ENCODE measurements around the gene AIP. TPM values are rescaled to one million over a fixed set of nuclear protein-coding genes. Genes with fewer than 3 reads are reported as not detected.

The AIP gene
- total and polyA plus RNA-seq, 2 of the 8 experiments (the other 6 are each of a cell fraction or from before 2014, with no cell fraction given) = 29.8 to 54.4 TPM

DNA sequence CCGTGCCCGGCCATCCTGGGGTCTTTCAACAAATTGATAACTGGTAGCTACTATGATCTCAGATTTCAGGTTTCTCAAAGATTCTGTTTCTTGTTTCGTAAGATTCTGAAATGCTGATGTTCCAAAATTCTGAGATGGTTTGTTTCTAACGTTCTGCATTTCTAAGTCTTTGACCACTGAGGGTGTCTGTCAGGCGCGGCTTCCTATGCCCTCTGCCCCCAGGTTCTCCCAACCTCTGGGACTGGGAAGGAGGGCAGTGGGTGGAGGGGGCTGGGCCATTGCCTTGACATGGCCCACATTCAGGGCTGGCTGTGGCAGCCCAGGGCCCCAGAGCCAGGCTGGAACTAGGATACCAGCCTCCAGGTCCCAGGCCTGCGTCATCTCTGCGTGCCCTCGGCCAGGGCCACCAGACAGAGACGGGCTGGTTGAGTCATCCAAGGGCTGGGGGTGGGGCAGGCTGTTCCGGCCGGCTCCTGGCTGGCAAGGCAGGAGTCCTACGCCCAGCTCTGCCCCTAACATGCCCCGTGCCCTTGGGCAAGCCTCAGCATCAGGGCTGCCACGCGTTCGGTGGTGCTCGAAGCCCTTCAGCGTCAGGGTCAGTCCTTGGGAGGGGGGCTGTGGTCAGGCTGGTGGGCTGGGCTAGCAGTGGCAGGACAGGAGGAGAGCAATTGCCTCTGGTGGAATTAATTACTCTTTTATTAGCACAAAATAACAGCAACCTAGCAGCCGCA is 19.0 kb upstream of the AIP start:
- no peak for FAIRE-seq
- H3K23ac ChIP-seq (ENCODE audit: insufficient read length) = no peak overlapping the region

More for the DNA sequence above, 19.0 kb upstream of the AIP start:
- ChIA-PET POLR2A (ENCODE audit: partially characterized antibody) (interaction anchor here (1.0 kb wide), 1 partner anchor 24 kb away, joined by 4 read pairs; no protein-coding TSS in a partner anchor), CTCF (ENCODE audit: partially characterized antibody) (interaction anchor here (0.9 to 1.0 kb wide), 2 partner anchors 21 to 153 kb away, joined by 3 read pairs; partner anchors contain the start of gene CORO1B)
- Histone ChIP-seq H2AFZ (ENCODE audit: low read length) (no peak overlapping the region), H2BK12ac (ENCODE audit: low read depth, low read length) (peak overlapping the region; percentile 75; the same call in 1 of the 2 replicates), H2BK120ac (replicated peaks; ENCODE audit: low read depth, low read length) (no peak overlapping the region), H3K18ac (ENCODE audit: extremely low read depth, low read length) (no peak overlapping the region; the same call in 1 of the 2 replicates), H3K4me3 (ENCODE audit: extremely low read depth in 1 of 4, insufficient read depth in 2 of 4, low read depth in 3 of 4, low read length in 4 of 4) (peak overlapping the region in 1 of 4 experiments; percentile 91; a peak in 2 of 8 replicates), H3K4ac (replicated peaks; ENCODE audit: insufficient read length, low read depth, low read length) (peak overlapping the region; percentile 67), H3K9me3 (ENCODE audit: insufficient read depth in 2 of 2, low read depth in 1 of 2, low read length in 1 of 2) (no peaks in the 10 kb centered on the region), H3K23me2 (ENCODE audit: low read depth, low read length) (peaks cover 6% of the 10 kb centered on the region), H3K27ac (ENCODE audit: low read depth, low read length) (no peak overlapping the region), H3K79me1 (ENCODE audit: low read depth, low read length) (peaks cover 2% of the 10 kb centered on the region), H4K5ac (ENCODE audit: insufficient read length, low read depth, low read length) (no peak overlapping the region), H3K4me2 (ENCODE audit: insufficient read depth in 1 of 2, low read depth in 2 of 2, low read length in 2 of 2) (peak overlapping the region; percentile 69 to 70; a peak in 3 of 4 replicates), H3K9ac (replicated peaks in 1 of 4; ENCODE audit: extremely low read depth in 1 of 4, low read depth in 3 of 4, low read length in 3 of 4) (no peak overlapping the region; a peak in 2 of 7 replicates), H2BK15ac (ENCODE audit: low read length) (peak overlapping the region; percentile 72; the same call in 1 of the 2 replicates), H2AK5ac (ENCODE audit: low read depth, low read length) (peak overlapping the region; percentile 60; the same call in 1 of the 2 replicates), H4K91ac (replicated peaks; ENCODE audit: insufficient read length, low read length) (peak overlapping the region; percentile 45), H3K27me3 (replicated peaks in 1 of 4; ENCODE audit: control insufficient read depth in 3 of 4, extremely low read depth in 1 of 4, insufficient read depth in 3 of 4, low read length in 3 of 4) (no peaks in the 10 kb centered on the region), H4K20me1 (replicated peaks in 1 of 2; ENCODE audit: control insufficient read depth in 1 of 2, insufficient read depth in 2 of 2, low read length in 2 of 2) (peaks cover 0 to 3% of the 10 kb centered on the region in 2 experiments), H3K79me2 (ENCODE audit: control insufficient read depth in 1 of 2, insufficient read depth in 2 of 2, low read length in 2 of 2) (peaks cover 0 to 3% of the 10 kb centered on the region in 2 experiments; a peak in 2 of 4 replicates), H2BK5ac (ENCODE audit: low read depth, low read length) (peak overlapping the region; percentile 35; the same call in 1 of the 2 replicates), H4K8ac (ENCODE audit: extremely low read depth, insufficient read depth, low read length) (peak overlapping the region; percentile 95), H3K36me3 (ENCODE audit: control insufficient read depth in 2 of 4, insufficient read depth in 4 of 4, low read length in 3 of 4) (no peaks in the 10 kb centered on the region), H2BK20ac (ENCODE audit: low read length) (no peak overlapping the region), H3K56ac (replicated peaks; ENCODE audit: insufficient read length, low read depth, low read length) (no peak overlapping the region), H3K14ac (ENCODE audit: insufficient read length) (no peak overlapping the region), H3K4me1 (replicated peaks in 1 of 4; ENCODE audit: control insufficient read depth in 3 of 4, insufficient read depth in 4 of 4, low read length in 3 of 4) (peaks cover 2 to 14% (median 6%) of the 10 kb centered on the region in 4 experiments; a peak in 6 of 7 replicates)
- WGBS, 2 experiments (ENCODE audit: extremely low coverage in 1 of 2, insufficient coverage in 1 of 2, insufficient read length in 1 of 2, insufficient replicate concordance in 2 of 2, low coverage in 1 of 2, low lambda C conversion rate in 2 of 2, missing lambda C conversion rate in 1 of 2) = 92% methylated on average over 19 of the region's 20 CpGs; no CpG with 5 or more reads in 1 of the 2 experiments
- DNase-seq (ENCODE audit: low read depth in 1 of 2, low spot score in 2 of 2) = no peak

Measured in H1 (cell line).